ENCODE measurements around the gene APCDD1L. TPM values are rescaled to one million over a fixed set of nuclear protein-coding genes. Genes with fewer than 3 reads are reported as not detected.

APCDD1L gene
- total RNA-seq, 1 donor from 2014 or later: 0.25 TPM

GRCh38 chr20:58473453-58474425 lies 41.5 kb downstream of the APCDD1L start:
- intact Hi-C loops (cut with micrococcal nuclease): no loop called here
- ATAC-seq (no peak), DNase-seq (no peak)

DNA sequence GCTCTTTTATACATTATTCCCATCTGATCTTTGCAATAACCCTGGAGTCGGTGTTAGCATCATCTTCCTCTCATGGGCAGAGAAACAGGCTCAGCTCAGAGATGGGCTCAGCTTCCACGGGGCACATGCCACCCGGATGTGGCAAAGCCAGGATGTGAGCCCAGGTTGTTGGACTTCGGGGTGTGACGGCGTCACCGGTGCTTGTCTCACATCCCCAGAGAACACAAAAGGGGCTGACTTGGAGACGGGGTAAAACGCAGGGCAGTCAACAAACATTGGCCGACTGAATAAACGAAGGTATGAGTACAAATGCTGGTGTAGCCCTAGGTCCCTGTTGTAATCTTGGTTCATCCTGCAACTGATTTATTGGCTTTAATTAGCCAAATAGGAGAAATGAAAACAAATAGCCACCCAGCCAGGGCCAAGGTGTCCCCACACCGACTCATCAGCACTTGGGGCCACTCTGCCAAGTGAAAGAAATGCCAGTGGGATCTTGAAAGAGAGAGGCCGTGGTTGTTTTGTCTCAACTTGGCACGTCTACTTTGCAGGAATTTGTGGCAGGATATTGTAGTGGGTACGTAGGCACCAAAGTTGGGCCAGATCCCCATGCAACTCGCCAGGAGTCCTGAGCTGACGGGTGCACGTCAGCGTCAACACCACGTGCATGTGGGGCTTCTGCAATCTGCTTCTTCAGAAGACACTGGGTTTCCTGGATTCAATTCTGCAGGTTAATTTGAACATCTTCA lies 42.8 kb downstream of the APCDD1L start:
- DNase-seq: no peak
- ATAC-seq: no peak
- intact Hi-C loops (cut with micrococcal nuclease): no loop called here

- intact Hi-C loops (cut with micrococcal nuclease): no loop called here
- peak; percentile 96 for ATAC-seq
- DNase-seq: peak; percentile 80
Measured at GRCh38 chr20:58471193-58472164, 43.7 kb downstream of the APCDD1L start.

- intact Hi-C loops (cut with micrococcal nuclease): no loop called here
- DNase-seq (no peak), ATAC-seq (peak; percentile 8)
Measured at GRCh38 chr20:58470336-58471192, 44.6 kb downstream of the APCDD1L start.

GRCh38 chr20:58469616-58470015 lies 45.6 kb downstream of the APCDD1L start:
- ATAC-seq (no peak), DNase-seq (no peak)
- intact Hi-C loops (cut with micrococcal nuclease): no loop called here

GRCh38 chr20:58467572-58468527 lies 47.3 kb downstream of the APCDD1L start:
- intact Hi-C loops (cut with micrococcal nuclease): no loop called here
- ATAC-seq (no peak), DNase-seq (no peak)

GRCh38 chr20:58466729-58467571 lies 48.2 kb downstream of the APCDD1L start:
- DNase-seq: no peak

DNA sequence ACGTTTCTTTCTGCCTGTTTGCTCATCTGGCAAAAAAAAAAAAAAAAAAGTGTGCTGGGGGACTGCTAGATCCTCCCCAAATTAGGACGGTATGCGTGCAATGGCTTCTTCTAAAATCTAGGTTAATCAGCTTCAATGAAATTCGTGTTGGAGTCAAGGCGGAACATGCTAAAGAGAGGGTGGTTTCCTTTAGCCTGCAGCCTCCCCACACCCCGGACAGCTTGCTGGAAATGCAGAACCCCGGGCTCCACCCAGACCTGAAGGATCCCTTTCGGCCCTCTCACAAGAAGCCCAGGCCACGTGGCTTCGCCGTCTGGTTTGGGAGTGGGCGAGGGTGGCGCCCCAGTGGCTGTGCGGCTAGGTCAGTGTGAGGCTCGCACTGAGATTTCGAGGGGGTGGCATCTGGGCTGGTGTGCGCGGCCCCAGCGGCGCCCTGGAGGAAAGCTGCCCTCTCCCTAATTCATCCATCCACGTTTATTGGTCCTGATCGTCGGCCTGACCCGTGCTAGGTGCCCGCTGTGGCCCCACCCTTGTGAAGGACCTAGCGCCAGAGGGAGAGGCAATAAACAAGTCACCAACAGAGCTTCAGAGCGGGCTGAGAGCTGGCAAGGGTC lies 49.0 kb downstream of the APCDD1L start:
- intact Hi-C loops (cut with micrococcal nuclease): no loop called here
- ATAC-seq (no peak), DNase-seq (no peak)

More at GRCh38 chr20:58466729-58467571, 48.2 kb downstream of the APCDD1L start:
- intact Hi-C loops (cut with micrococcal nuclease): no loop called here
- no peak for ATAC-seq

- intact Hi-C loops (cut with micrococcal nuclease): no loop called here
- no peak for ATAC-seq
- DNase-seq: no peak
Measured at GRCh38 chr20:58464838-58465237, 50.4 kb downstream of the APCDD1L start.

DNA sequence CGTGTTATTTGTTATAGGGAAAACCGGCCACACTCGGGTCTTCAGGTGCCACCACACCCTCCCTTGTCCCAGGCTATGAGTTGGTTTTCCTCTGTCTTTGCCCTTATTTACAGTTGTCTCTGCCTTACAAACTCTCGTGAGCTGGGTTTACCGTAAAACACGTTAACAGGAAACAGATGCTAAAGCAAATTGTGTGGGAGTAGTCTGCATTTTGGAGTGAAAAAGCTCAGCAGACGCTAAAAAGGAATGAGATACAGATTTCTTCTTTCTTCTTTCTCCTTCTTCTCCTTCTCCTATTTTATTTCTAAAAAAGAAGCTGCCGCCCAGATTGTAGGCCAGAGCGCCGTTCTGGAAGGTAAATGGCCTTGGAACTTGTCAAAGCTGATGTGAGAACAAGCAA lies 51.9 kb downstream of the APCDD1L start:
- ATAC-seq (no peak), DNase-seq (no peak)
- intact Hi-C loops (cut with micrococcal nuclease): no loop called here

DNA sequence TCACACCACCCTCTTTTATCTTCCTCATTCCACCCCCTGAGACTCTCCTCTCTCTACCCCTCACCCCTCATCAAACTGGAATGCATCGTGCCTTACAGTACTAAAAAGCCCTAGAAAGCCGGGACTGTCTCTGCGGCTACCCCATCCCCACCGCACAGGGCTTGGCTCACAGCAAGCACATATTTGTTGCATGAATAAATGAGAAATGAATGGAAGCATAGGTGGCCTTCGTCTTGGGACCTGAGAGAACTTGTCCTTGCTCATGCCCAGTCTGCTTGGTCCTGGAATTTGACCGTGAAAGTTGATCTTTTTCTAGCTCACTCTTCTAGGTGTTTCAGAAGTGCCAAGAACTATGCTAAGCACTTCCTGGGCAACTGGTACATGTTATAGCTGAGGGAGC lies 53.3 kb downstream of the APCDD1L start:
- DNase-seq (no peak), ATAC-seq (no peak)
- intact Hi-C loops (cut with micrococcal nuclease): no loop called here

DNA sequence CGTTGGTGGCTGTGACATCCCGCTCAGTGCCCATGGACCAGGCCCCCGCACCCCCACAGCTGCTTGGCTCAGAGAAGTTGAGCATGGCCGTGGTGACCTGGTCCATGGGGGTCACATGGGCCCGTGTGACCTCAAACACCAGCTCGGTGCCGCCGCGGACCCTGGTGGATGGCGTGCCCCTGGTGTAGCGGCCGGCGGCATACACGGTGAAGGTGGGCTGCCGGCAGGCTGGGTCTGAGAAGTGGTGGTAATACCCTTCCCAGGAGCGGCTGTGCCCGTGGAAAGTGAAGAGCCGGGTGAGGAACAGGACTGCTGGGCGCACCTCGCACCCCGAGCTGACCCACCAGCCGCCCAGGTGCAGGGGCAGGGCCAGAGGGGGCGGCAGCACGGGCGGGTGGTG lies 54.1 kb downstream of the APCDD1L start:
- intact Hi-C loops (cut with micrococcal nuclease): no loop called here
- no peak for ATAC-seq
- no peak for DNase-seq

- no peak for ATAC-seq
- intact Hi-C loops (cut with micrococcal nuclease): no loop called here
Measured at GRCh38 chr20:58459058-58459750, 56.0 kb downstream of the APCDD1L start.

DNA sequence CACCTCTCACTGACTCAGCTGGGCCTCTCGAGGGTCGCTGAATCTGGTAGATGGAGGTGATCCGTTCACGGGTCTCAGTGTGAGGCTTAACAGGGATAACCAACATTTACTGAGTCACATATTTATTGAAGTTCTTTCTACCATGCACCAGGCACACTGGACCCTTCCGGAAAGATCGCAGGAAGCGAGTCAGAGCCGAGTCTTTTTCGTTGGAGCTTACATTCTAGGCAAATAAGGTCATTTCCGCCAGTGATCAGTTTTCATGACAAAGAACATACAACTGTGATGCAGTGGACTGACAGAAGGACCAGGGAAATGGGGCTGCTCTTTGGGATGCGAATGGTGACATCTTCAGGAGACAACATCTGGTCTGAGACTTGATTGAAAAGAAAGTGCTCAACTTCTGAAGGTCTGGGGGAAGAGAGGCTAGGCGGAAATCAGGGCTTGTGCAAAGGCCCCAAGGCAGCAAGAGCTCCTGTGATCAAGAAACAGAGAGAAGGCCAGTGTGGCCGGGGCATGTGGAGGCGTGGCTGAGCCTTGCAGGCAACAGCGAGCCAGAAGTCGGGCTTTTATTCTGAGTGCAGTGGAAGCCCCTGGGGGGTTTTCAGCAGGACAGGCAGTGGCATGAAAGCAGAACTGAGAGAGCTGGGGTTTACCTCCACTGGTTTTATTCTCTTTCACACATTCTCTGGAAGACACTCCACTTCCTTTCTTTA lies 56.7 kb downstream of the APCDD1L start:
- ATAC-seq (no peak), DNase-seq (no peak)
- intact Hi-C loops (cut with micrococcal nuclease): no loop called here

More at GRCh38 chr20:58459058-58459750, 56.0 kb downstream of the APCDD1L start:
- DNase-seq: no peak
